Stimulated activated CD4-positive, alpha-beta T cell treated with anti-CD3 and anti-CD28 coated beads, Interleukin-12 subunit alpha, Interleukin-12 subunit beta, amount 100 ng/mL, for 24 hours (primary cell): ENCODE results near the gene RPS6KA3.

ENCODE experiments used
- DNase-seq, 2 experiments: peaks; one replicate each; pipeline ENCODE4 v3.0.0-alpha.2; 2020; ENCODE audit warnings: low read depth in 2 of 2

The RPS6KA3 gene

GRCh38 chrX:20266810-20267606 lies at the start of gene RPS6KA3:
Gene RPS6KA3, minus strand, starts transcription at chrX:20266909. Its CDS starts 277 bp downstream, at chrX:20266632.
- DNase-seq: peak; percentile 75 to 82

- no peak for DNase-seq
Observed at GRCh38 chrX:20315140-20315539, 48.4 kb upstream of the RPS6KA3 start.

GRCh38 chrX:20313899-20314298 lies 47.2 kb upstream of the RPS6KA3 start:
- DNase-seq: no peak

DNA sequence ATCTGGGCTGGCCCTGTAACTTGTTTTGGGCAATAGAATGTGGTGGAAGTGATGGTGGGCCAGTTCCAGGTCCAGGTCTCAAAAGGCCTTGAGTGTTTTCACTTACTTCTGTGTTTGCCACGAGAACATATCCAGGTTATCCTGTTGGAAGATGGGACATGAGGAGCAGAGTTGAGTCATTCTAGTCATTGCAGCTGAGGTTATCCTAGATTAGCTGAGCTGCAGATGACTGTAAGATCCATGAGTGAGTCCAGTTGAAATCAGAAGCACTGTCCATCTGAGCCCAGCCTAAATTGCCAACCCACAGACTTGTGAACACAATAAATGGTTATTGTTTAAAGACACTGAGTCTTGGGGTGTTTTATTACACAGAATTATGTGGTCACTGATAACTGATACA lies 45.3 kb upstream of the RPS6KA3 start:
- no peak for DNase-seq

DNA sequence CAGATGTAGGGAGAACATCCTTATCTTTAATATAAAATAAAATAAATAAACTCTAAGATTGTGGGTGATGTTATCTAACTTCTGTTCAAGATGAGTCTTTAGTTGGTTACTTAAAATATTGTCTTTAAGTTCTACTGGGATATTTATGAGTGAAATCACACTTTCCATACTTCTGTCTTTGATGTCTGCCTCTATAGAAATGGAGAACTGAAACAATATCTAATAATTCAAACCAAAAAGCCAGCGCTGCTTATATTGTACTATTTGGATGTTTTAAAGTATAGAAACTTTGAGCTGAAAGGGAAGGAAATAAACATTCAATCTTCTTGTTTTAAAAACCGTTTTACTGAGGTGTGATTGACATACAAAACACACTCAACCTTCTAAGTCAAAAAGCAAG lies 44.8 kb upstream of the RPS6KA3 start:
- no peak for DNase-seq

DNA sequence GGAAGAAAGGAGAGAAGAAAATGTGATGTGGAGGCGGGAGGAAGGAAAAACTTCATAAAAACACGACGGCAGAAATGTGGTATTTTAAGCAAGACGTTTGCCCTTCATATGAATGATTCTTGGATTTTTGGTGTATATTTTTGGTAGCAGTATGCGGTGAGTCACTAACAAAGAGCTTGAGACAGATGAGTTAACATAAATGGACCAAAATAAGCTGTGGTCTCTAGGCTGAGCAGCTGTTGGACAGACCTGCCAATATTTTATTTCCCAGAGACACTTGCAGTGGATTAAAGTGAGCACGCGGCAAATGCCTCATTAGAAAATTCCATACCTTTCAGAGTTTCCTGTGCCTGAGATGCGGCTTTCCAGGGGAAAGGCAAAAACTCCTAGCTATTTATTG lies 43.1 kb upstream of the RPS6KA3 start:
- DNase-seq: no peak

- DNase-seq: no peak
Observed at GRCh38 chrX:20306668-20307067, 40.0 kb upstream of the RPS6KA3 start.

- no peak for DNase-seq
Observed at GRCh38 chrX:20300822-20301221, 34.1 kb upstream of the RPS6KA3 start.

GRCh38 chrX:20294957-20295356 lies 28.2 kb upstream of the RPS6KA3 start:
- DNase-seq: no peak

DNA sequence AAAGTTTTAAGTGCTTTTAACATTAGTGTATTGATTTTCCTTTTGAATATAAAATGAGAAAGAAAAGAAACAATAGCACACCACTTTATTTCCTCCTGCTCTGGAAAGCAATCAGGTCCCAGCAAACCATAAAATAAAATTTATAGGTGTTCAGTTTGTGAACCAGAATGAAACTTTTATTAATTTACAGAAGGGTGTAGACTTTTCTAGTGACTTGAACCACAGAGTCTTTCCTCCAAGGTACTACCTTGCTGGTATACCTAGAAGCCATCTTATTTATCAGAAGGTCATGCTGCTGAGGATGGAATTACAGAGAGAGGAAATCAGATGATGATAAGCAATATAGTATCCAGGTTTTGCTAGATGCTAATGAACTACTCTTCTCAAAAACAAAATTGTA lies 27.6 kb upstream of the RPS6KA3 start:
- DNase-seq: no peak

DNA sequence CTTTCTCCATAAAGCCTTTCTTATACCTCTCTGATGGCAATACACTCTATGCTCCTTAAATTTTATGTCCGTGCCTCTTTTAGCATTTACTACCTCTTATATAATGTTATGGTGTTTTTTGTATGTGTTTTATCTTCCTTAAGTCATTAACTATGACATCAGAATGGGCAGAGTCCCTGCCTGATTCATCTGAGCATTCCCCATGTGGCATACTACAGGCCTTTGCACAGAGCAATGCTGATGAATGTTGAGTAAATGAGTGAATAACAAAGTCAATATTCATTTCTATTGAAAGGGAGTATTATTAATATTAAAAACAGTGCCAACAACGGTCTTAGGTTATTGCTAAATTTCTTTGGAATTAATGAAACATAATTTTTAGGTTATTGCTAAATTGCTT lies 18.8 kb upstream of the RPS6KA3 start:
- no peak for DNase-seq

DNA sequence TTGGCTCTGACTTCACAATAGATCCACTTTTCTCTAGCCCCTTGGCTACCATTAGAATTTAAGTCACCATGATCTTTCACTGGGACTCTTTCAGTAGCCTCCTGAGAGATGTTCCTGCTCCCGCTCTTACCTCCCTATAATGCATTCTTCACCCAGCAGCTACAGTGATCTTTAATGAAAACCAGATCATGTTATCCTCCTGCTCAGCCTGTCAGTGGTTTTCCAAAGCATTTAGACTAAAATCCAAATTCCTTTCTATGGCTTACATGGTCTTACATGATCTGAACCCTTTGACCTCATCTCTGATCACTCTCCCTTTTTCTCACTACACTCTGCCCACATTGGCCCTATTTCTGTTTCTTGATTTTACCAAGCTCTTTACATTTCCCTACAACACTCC lies 18.3 kb upstream of the RPS6KA3 start:
- no peak for DNase-seq

DNA sequence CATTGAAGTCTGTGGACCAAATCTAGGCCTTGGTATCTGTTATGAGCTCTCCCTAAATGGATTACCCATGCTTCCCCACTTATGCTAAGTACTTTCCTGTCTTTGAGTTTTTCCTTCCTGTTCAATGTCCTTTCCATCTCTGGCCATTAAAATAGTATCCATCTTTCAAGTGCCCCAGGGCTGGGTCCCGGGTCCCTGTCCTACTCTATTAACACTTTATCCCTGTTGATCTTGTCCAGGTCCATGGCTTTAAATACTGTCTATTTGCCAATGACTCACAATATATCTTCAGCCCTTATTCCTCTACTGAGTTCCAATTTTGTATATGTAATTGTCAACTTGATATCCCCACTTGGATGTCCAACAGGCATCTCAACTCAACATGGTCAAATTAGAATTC lies 17.7 kb upstream of the RPS6KA3 start:
- DNase-seq: no peak

DNA sequence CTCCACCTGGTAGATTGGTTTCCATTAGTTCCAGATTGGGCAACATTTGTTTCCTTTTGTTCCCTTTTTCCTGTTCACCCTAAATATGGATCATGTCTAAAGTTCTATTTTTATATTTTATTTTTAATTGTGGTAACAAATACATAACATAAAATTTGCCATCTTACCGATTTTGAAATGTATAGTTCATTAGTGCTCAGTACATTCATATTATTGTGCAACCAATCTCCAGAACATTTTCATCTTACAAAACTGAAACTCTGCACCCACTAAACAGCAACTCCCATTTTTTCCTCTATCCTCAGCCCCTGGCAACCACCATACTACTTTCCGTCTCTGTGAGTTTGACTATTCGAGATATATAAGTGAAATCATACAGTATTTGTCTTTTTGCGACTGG lies 14.2 kb upstream of the RPS6KA3 start:
- DNase-seq: no peak

GRCh38 chrX:20274121-20274520 lies 7.4 kb upstream of the RPS6KA3 start:
- no peak for DNase-seq

- no peak for DNase-seq
Observed at GRCh38 chrX:20271730-20272129, 5.0 kb upstream of the RPS6KA3 start.

- DNase-seq: no peak
Observed at GRCh38 chrX:20271186-20271585, 4.5 kb upstream of the RPS6KA3 start.

DNA sequence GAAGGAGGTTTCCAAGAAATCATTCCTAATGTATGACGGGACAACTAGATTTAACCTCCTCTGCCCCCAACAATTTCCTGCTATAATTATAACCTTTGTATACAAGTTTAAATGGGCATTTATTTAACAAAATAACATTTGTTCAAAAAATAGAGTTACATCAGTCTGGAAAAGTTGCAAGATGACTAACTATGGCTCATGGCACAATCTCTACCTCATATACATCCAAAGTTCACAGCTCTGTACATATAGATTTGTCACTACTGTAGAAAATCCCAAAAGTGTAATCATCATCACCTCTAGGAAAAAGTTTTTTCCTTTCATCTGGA lies 3.8 kb upstream of the RPS6KA3 start:
- DNase-seq: no peak

DNA sequence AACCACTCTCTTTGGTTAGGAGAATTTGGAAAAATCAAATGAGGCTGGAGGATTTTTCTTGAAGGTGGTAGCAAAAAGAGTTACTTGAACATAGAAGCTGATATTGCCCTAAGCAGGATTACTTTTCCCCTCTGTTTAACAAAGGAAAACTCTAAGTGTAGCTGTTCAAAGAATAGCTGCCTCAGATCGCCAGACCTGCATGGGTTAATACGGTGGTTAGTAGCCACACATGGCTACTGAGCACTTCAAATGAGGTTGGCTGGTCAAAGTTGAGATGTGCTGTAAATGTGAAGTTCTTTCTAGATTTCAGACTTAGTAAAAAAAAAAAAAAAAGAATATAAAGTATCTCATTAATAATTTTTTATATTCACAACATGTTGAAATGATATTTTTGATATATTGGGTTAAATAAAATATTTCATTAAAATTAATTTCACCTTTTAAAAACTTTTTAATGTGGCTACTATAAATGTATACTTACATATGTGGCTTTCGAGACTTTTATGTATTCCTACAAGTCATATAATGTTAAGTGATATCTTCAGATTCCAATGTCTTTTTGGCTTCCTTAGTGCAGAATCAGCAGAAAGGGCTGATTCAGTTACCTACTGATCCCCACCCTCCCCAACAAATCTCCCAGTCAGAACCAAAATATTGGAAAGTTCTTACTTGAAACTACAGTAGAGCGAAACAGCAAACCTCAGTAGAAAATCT lies 3.3 kb upstream of the RPS6KA3 start:
- no peak for DNase-seq

DNA sequence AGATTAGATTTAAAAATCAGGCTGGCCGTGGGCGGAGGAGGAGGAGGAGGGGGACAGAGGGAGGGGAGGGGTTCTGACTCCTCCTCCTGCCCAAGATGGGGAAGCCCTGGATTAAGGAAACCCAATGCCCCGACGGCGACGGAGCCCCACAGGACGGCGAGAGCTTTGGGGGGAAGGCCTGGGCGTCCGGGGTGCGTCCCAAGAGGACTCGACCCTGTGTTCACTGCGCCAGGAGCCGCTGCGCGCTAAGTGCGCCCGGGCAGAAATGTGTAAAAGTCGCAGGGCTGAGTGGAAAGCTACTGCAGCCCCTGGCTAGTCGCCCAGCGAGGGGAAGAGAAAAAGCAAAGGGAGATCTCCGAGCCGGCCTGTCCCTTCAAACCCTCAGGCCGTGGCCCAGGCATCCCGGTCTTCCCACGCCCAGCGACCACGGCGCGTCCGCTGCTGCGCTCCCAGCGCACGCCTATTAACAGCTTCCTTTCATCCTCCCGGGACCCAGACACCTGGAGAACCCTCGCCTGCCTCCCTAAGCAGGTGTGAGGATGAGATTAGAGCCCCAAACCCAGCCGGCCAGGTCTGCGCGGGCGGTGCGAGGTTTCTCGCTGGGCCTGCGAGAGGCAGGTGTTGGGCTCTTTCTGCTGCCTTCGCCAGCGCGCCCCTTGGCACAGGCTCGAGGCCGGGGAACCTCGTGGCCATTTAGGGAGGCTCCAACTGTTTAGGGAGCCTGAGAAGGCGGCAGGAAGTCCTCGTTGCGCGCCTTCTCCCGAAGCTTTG lies 1.4 kb upstream of the RPS6KA3 start:
- no peak for DNase-seq

DNA sequence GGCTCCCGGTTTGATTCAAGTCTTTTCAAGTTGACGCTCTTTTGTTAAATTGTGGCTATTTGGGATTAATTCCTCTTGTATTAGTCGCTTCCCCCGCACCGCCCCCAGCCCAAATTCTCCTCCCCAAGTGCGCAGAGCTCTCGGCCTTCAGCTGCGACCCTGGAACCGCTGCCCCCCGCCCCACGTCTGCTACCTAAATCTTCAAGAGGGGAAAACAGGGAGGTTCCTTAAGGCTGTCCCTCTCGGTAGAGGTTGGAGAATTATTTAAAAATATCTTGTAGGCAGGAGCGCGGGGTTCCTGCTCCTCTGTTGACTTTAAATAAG lies 860 bp upstream of the RPS6KA3 start:
- DNase-seq: no peak

DNA sequence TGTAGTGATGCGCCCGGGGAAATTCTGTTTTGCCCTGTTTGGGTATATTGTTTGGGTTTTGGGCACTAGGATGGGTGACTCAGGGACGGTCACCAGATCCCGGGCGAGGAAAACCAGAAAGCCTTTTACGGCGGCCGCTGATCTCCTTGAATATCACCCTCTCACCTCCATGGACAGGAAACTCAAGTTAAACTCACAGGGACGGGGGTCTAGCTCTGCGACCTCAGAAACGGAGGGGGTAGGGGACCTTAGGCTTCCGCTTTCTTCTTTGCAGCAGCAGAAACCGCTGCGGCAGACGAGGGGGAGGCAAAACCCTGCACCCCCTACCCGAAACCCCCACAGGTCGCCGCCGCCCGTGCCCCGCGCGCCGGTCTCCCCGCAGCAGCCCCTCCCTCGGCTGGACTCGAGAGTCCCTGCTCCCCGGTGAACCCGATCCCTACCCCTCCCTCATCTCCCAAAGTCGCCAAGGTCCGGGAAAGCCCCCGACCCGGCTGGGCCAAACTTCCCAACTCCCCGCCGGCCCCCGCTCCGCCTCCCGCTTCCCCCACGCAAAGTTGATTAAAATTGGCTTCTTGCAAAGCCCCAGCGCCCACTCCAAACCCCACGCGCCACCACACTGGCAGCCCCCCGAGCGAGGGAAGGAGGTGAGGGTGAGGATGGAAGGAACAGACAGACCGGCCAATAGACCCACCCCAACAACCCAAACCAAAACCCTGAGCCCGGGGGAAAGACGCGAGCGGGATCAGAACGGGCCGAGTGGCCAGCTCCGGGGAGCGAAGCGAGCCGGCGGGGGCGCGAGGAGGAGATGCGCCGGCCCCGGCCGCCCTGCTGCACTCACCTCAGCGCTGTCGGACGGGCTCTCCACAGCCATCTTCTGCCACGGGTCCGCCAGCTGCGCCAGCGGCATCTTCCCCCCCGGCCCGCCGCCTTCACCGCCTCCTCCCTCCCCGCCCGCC lies 705 bp downstream of the RPS6KA3 start:
- DNase-seq: peak in 1 of 2 experiments; percentile 5
